ENCODE data around the gene KCNMB1. TPM values are rescaled to one million over a fixed set of nuclear protein-coding genes. Genes with fewer than 3 reads are reported as not detected.

The KCNMB1 gene
- total RNA-seq, 4 donors from 2014 or later = 0.22 to 1.8 (median 1.1) TPM

DNA sequence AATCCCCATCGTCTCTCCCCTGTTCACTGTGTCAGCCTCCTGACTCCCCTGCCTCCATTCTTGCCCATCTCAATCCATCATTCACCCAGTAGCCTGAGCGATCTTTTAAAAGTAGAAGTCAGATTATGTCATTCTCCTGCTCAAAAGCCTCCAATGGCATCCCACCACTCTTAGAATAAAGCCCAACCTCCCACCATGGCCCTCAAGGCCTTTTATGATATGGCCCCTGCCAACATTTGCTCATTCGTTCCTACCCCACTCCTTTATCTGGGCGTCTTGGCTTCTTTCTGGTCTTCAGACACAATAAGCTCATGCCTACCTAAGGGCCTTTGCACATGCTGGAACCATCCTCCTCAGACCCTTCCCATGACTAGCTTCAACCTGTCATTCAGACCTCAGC is 35.5 kb upstream of the KCNMB1 start:
- no peak overlapping the region for H3K27ac ChIP-seq
- H3K27me3 ChIP-seq = no peaks in the 10 kb centered on the region
- peaks cover 0 to 33% (median 3%) of the 10 kb centered on the region in 4 donors for H3K4me1 ChIP-seq
- DNase-seq (ENCODE audit: low spot score in 2 of 2) = no peak
- 89 to 95% methylated on average over 4 of the region's 4 CpGs for WGBS, 2 donors
- H3K9me3 ChIP-seq = no peaks in the 10 kb centered on the region
- TF ChIP-seq EP300 (IDR thresholded peaks at IDR 0.05) = no peak
- TF ChIP-seq, protein P1, sequence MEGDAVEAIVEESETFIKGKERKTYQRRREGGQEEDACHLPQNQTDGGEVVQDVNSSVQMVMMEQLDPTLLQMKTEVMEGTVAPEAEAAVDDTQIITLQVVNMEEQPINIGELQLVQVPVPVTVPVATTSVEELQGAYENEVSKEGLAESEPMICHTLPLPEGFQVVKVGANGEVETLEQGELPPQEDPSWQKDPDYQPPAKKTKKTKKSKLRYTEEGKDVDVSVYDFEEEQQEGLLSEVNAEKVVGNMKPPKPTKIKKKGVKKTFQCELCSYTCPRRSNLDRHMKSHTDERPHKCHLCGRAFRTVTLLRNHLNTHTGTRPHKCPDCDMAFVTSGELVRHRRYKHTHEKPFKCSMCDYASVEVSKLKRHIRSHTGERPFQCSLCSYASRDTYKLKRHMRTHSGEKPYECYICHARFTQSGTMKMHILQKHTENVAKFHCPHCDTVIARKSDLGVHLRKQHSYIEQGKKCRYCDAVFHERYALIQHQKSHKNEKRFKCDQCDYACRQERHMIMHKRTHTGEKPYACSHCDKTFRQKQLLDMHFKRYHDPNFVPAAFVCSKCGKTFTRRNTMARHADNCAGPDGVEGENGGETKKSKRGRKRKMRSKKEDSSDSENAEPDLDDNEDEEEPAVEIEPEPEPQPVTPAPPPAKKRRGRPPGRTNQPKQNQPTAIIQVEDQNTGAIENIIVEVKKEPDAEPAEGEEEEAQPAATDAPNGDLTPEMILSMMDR (IDR thresholded peaks at IDR 0.05) = no peak
- TF ChIP-seq POLR2A (IDR thresholded peaks at IDR 0.05) = no peak
- no peaks in the 10 kb centered on the region for H3K36me3 ChIP-seq
- no peak overlapping the region for H3K4me3 ChIP-seq

GRCh38 chr5:170423692-170424091 is 34.5 kb upstream of the KCNMB1 start:
- Histone ChIP-seq H3K36me3 (no peaks in the 10 kb centered on the region), H3K27me3 (no peaks in the 10 kb centered on the region), H3K9me3 (no peaks in the 10 kb centered on the region), H3K4me1 (peaks cover 0 to 33% (median 3%) of the 10 kb centered on the region in 4 donors), H3K27ac (no peak overlapping the region), H3K4me3 (no peak overlapping the region)
- WGBS, 2 donors = 45 to 50% methylated on average over 7 of the region's 7 CpGs
- TF ChIP-seq, protein P1 (IDR thresholded peaks at IDR 0.05) = no peak
- TF ChIP-seq POLR2A (IDR thresholded peaks at IDR 0.05) = no peak
- no peak for TF ChIP-seq EP300 (IDR thresholded peaks at IDR 0.05)
- DNase-seq (ENCODE audit: low spot score in 2 of 2) = no peak

DNA sequence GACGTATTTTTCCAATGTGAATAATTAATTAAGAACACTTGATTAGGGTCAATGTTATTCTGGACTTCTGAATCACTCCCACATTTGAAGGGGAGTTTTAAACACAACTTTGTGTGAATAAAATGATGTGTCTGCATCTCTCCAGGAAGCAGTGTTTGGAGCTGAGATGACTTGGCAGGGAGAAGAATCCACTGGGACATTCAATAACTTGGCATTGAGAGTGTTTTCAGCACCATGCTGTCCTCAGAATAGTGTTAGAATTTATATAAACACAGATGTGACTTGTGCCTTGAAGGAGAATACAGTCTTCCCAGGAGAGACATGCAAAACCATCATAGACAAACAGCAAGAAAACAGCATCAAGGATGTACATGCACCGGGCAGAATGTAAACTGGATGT is 32.7 kb upstream of the KCNMB1 start:
- no peaks in the 10 kb centered on the region for H3K9me3 ChIP-seq

DNA sequence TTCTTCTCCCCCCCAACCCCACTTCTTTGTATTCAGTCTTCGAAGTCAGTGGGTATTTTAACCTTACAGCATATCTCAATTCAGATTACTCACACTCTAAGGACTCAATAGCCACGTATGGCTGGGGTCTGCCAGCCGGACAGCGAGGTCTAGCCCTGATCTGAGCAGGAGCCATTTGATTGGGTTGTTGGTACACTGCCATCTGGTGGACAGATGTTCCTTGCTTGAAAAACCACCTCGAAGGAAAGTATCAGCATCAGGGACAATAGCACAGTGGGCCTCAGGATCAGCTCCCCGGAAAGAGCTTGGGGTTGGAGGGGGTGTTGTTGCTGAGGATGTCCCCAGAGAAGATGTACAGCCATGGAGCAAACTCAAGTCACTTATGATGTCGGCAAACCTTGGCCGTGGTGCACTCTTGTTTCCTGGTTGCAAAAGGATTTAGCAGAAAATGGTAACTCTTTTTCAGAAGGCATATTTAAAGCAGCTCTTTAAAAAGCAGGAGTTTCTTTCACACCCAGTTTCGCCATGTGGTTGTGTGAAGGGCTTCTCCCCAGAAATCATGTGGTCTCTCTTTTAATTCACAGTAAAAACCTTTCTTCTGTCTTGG is 31.7 kb upstream of the KCNMB1 start:
- Histone ChIP-seq H3K4me3 (no peak overlapping the region), H3K36me3 (no peaks in the 10 kb centered on the region), H3K27me3 (no peaks in the 10 kb centered on the region), H3K9me3 (no peaks in the 10 kb centered on the region), H3K27ac (no peak overlapping the region), H3K4me1 (peaks cover 0 to 16% (median 0%) of the 10 kb centered on the region in 4 donors)
- WGBS, 2 donors = 27 to 30% methylated on average over 9 of the region's 9 CpGs
- DNase-seq (ENCODE audit: low spot score in 2 of 2) = peak; percentile 30 to 91
- TF ChIP-seq, protein P1 (IDR thresholded peaks at IDR 0.05) = peak; percentile 66 to 84 (median 76)
- TF ChIP-seq EP300 (IDR thresholded peaks at IDR 0.05) = peak in 1 of 2 donors; percentile 12
- TF ChIP-seq POLR2A (IDR thresholded peaks at IDR 0.05) = no peak

More for the DNA sequence above, 32.7 kb upstream of the KCNMB1 start:
- DNase-seq (ENCODE audit: low spot score in 2 of 2) = no peak
- WGBS, 2 donors = 57 to 74% methylated on average over 2 of the region's 2 CpGs
- Histone ChIP-seq H3K27me3 (no peaks in the 10 kb centered on the region), H3K36me3 (no peaks in the 10 kb centered on the region), H3K4me1 (peaks cover 0 to 22% (median 2%) of the 10 kb centered on the region in 4 donors), H3K27ac (no peak overlapping the region), H3K4me3 (no peak overlapping the region)
- TF ChIP-seq, protein P1 (IDR thresholded peaks at IDR 0.05) = no peak
- peak in 1 of 2 donors; percentile 13 for TF ChIP-seq EP300 (IDR thresholded peaks at IDR 0.05)

DNA sequence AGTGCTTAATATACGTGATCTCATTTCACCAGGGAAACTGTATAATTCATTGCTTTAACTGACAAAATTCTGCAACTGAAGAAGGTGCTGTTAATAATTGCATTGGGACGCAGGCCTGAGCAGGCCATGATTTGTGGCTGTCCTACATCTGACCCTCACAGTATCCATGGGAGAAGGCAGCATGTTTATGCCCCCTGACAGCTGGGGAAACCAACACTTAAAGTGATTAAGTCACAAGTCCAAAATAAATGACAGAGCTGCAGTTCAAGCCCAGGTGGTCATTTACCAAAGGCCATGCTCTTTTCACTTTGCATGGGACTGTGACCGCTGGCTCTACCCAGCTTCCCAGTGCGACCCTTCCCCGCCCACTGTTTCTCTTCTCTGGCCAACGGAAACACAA is 30.5 kb upstream of the KCNMB1 start:
- TF ChIP-seq EP300 (IDR thresholded peaks at IDR 0.05) (no peak), POLR2A (IDR thresholded peaks at IDR 0.05) (no peak)
- TF ChIP-seq, protein P1 (IDR thresholded peaks at IDR 0.05) = no peak

More for the DNA sequence above, 30.5 kb upstream of the KCNMB1 start:
- WGBS, 2 donors = 56 to 64% methylated on average over 6 of the region's 6 CpGs
- no peak overlapping the region for H3K27ac ChIP-seq
- no peak overlapping the region for H3K4me3 ChIP-seq
- no peak for DNase-seq (ENCODE audit: low spot score in 2 of 2)
- no peaks in the 10 kb centered on the region for H3K9me3 ChIP-seq
- no peaks in the 10 kb centered on the region for H3K36me3 ChIP-seq
- H3K4me1 ChIP-seq = peaks cover 0 to 16% (median 0%) of the 10 kb centered on the region in 4 donors
- no peaks in the 10 kb centered on the region for H3K27me3 ChIP-seq
